DND-41 (cell line): ENCODE measurements around the gene EFCAB11.
A peak's percentile ranks its signal among the peaks of the same experiment; 100 is the strongest.

Source experiments
- ATAC-seq: fragments of 200-7000 bp; cut with Tn5 transposase; 3 replicates; pipeline ENCODE4 v1.9.1; 2021; ENCODE audit warnings: low read depth; ENCODE audit not compliant: insufficient read depth
- DNase-seq: peaks from one replicate; pipeline ENCODE4 v3.0.0-alpha.2; 2020
- H2AFZ ChIP-seq: 2 replicates; pipeline ENCODE4 v1.6.0; 2012; ENCODE audit warnings: low read depth, low read length
- H3K27ac ChIP-seq: 2 replicates; pipeline ENCODE4 v1.5.1; 2012; ENCODE audit warnings: low read length, inconsistent platforms
- H3K27me3 ChIP-seq: fragments of 200-600 bp; sonication (generic); 2 replicates; pipeline ENCODE4 v1.6.0; 2012; ENCODE audit warnings: low read length, mild to moderate bottlenecking, inconsistent platforms; ENCODE audit not compliant: insufficient read depth, poor library complexity
- H3K36me3 ChIP-seq: 2 replicates; pipeline ENCODE4 v1.5.1; 2012; ENCODE audit warnings: low read length, inconsistent platforms; ENCODE audit not compliant: insufficient read depth
- H3K4me1 ChIP-seq: 2 replicates; pipeline ENCODE4 v1.5.1; 2012; ENCODE audit warnings: mild to moderate bottlenecking, low read length; ENCODE audit not compliant: insufficient read depth
- H3K4me2 ChIP-seq: 2 replicates; pipeline ENCODE4 v1.6.0; 2012; ENCODE audit warnings: mild to moderate bottlenecking, moderate library complexity, low read length, inconsistent platforms; ENCODE audit not compliant: insufficient read depth
- H3K4me3 ChIP-seq, 2 experiments: fragments of 200-600 bp in 1 of 2; shearing (Covaris generic) in 1 of 2; 2 replicates each; pipeline ENCODE4 v1.5.1; 2012 to 2016; ENCODE audit warnings: inconsistent platforms in 2 of 2, low read length in 2 of 2, mild to moderate bottlenecking in 2 of 2, low read depth in 1 of 2, moderate library complexity in 1 of 2
- H3K79me2 ChIP-seq: 2 replicates; pipeline ENCODE4 v1.6.0; 2012; ENCODE audit warnings: low read length, inconsistent platforms; ENCODE audit not compliant: insufficient read depth
- H3K9ac ChIP-seq: 2 replicates; pipeline ENCODE4 v1.6.0; 2012; ENCODE audit warnings: low read depth, mild to moderate bottlenecking, inconsistent platforms, low read length, moderate library complexity
- H3K9me3 ChIP-seq: 2 replicates; pipeline ENCODE4 v1.5.1; 2012; ENCODE audit warnings: low read length, moderate library complexity, mild to moderate bottlenecking, inconsistent platforms; ENCODE audit not compliant: insufficient read depth, severe bottlenecking
- H4K20me1 ChIP-seq: 2 replicates; pipeline ENCODE4 v1.6.0; 2012; ENCODE audit warnings: low read length; ENCODE audit not compliant: insufficient read depth
- EZH2 ChIP-seq: IDR thresholded peaks from 3 replicates; pipeline ENCODE4 v1.6.1; 2012; ENCODE audit warnings: borderline replicate concordance, low read depth, mild to moderate bottlenecking, moderate library complexity, low read length, inconsistent platforms; ENCODE audit not compliant: severe bottlenecking
- TF ChIP-seq, protein P1 (sequence below): IDR thresholded peaks from 2 replicates; pipeline ENCODE4 v1.5.1; 2012; ENCODE audit warnings: borderline replicate concordance, low read length, moderate library complexity, mild to moderate bottlenecking; ENCODE audit not compliant: poor library complexity, severe bottlenecking; ENCODE audit errors: extremely low read depth

Gene EFCAB11, protein sequence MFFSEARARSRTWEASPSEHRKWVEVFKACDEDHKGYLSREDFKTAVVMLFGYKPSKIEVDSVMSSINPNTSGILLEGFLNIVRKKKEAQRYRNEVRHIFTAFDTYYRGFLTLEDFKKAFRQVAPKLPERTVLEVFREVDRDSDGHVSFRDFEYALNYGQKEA

DNA sequence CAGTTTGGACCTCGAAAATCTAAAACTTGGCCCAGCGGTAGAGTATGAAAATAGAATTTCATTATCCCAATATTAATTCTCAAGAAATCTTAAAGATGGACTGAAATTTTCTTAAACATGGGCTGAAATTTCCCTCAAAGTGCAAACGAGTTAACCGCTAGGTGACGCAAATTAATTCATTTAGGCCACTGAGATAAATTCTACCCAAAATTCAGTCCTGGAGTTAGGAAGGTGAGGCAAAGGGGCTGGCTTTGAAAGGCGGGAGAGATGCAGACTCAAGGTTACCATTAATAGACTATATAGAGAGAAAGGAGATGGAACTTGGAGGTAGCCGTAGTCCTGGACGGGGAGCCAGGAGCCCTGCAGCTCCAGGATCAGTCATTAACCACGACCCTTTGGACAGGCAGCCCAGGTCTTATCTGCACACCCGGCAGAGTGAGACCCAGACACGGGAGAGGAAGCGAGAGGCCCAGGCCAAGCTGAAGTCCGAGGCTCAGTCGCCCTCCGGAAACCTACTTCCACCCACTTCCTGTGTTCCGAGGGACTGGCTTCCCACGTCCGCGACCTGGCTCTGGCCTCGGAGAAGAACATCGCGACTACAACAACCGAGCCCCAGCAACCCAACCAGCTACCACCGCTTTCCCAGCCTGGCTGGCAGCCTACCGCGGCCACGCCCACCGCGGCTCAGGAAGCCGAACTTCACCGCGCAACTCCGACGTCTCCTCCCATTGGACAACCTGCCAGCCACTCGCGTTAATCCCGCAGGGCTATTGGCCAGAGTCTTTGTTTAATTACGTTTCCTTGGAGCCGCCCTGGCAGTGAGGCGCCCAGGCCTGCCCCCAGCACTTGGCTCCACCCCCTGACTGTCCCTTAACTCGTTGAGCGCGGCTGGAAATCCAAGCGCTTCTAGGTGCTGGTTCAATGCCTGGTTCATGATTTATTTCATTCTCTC lies at the start of gene EFCAB11:
EFCAB11 (minus strand) TSS at position 661 of the 952 bp plus-strand sequence; CDS start at position 591, 70 bp downstream.
- Histone ChIP-seq H4K20me1 (no peaks in the 10 kb centered on the region), H2AFZ (peak within 1 kb of the TSS; percentile 90), H3K9me3 (peaks cover 11% of the 10 kb centered on the region), H3K79me2 (peaks cover 39% of the 10 kb centered on the region), H3K9ac (peak within 1 kb of the TSS; percentile 88), H3K27ac (peak within 1 kb of the TSS; percentile 79), H3K36me3 (peaks cover 44% of the 10 kb centered on the region), H3K4me2 (peak within 1 kb of the TSS; percentile 73), H3K4me3 (peak within 1 kb of the TSS; percentile 58 to 82), H3K27me3 (no peaks in the 10 kb centered on the region), H3K4me1 (peaks cover 36% of the 10 kb centered on the region)
- DNase-seq (peak; percentile 98), ATAC-seq (peak; percentile 88)
- TF ChIP-seq, protein P1, sequence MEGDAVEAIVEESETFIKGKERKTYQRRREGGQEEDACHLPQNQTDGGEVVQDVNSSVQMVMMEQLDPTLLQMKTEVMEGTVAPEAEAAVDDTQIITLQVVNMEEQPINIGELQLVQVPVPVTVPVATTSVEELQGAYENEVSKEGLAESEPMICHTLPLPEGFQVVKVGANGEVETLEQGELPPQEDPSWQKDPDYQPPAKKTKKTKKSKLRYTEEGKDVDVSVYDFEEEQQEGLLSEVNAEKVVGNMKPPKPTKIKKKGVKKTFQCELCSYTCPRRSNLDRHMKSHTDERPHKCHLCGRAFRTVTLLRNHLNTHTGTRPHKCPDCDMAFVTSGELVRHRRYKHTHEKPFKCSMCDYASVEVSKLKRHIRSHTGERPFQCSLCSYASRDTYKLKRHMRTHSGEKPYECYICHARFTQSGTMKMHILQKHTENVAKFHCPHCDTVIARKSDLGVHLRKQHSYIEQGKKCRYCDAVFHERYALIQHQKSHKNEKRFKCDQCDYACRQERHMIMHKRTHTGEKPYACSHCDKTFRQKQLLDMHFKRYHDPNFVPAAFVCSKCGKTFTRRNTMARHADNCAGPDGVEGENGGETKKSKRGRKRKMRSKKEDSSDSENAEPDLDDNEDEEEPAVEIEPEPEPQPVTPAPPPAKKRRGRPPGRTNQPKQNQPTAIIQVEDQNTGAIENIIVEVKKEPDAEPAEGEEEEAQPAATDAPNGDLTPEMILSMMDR, result no peak

DNA sequence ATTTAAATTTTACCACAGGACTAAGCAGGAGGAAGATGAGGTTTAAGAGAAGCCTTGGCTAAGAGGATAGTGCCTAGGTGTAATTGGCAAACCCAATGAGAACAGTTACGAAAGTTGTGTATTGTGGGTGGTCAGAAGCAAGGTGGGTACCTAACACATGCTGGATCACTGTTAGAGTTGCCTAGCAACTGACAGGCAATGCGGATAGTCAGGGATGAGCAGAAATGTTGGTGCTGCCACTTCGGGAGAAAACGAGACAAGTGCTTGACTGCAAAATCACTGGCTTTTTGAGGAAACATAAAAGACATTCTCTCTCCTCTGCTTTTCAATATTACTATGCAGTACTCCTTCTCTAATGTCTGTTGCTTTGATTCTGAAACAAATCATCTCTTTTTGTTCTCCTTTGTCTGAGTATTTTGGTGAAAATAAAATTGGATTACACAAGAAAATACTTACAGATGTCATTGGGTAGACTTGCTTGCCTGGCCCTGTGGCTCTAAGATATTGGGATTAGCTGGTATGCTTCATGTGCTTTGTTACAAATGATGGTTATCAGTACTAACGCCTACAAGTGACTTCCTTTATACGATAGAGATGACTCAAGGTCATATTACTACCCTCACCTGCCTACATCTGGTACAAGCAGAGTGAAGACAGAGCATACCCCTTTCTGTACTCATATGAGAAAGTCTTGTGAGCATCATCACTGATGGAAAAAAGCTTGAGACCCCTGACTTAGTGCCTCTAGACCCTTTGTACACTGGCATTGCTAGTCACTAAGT lies 49.2 kb upstream of the EFCAB11 start:
- no peaks in the 10 kb centered on the region for H3K79me2 ChIP-seq
- no peaks in the 10 kb centered on the region for H3K27me3 ChIP-seq
- H3K36me3 ChIP-seq, result peaks cover 82% of the 10 kb centered on the region
- ATAC-seq, result no peak
- H3K9ac ChIP-seq, result no peak overlapping the region
- H3K4me1 ChIP-seq, result no peaks in the 10 kb centered on the region
- no peaks in the 10 kb centered on the region; the same call in 1 of the 2 replicates for H4K20me1 ChIP-seq
- no peaks in the 10 kb centered on the region for H3K9me3 ChIP-seq
- no peak overlapping the region for H2AFZ ChIP-seq
- H3K4me3 ChIP-seq, result no peak overlapping the region
- no peak overlapping the region for H3K27ac ChIP-seq
- no peak for TF ChIP-seq EZH2
- TF ChIP-seq, protein P1, result no peak
- H3K4me2 ChIP-seq, result no peak overlapping the region
- DNase-seq, result no peak

DNA sequence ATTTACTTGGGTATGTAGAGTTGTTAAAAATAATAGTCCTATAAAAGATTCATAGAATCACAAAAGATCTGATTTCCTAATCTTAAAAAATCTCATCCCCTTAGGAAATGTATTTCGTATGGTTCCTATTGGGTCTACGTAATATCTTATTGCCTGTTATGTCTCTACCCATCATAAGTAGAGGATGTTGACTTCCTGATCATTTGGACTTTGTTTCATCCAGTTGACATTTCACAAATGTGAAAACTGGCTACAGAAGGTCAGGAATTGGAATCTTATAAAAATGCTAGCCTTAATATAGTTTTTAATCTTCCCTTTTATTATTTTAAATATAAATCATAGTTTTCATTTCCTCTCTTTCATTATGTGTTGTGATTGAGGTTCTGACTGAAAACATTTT lies 46.4 kb upstream of the EFCAB11 start:
- H3K9me3 ChIP-seq, result no peaks in the 10 kb centered on the region
- DNase-seq, result no peak
- H3K79me2 ChIP-seq, result no peaks in the 10 kb centered on the region
- H3K36me3 ChIP-seq, result peaks cover 80% of the 10 kb centered on the region
- H3K4me2 ChIP-seq, result no peak overlapping the region
- no peak for TF ChIP-seq EZH2
- TF ChIP-seq, protein P1, result no peak
- no peaks in the 10 kb centered on the region; the same call in 1 of the 2 replicates for H4K20me1 ChIP-seq
- H3K27me3 ChIP-seq, result no peaks in the 10 kb centered on the region
- H3K27ac ChIP-seq, result no peak overlapping the region
- no peak overlapping the region for H3K9ac ChIP-seq
- H3K4me1 ChIP-seq, result no peaks in the 10 kb centered on the region
- no peak overlapping the region for H3K4me3 ChIP-seq
- no peak overlapping the region for H2AFZ ChIP-seq
- ATAC-seq, result no peak
